Keratinocyte (primary cell): ENCODE results near the gene ARPC1B. TPM values are rescaled to one million over a fixed set of nuclear protein-coding genes. Genes with fewer than 3 reads are reported as not detected.

Source experiments
- DNase-seq: peaks from one replicate; pipeline ENCODE4 v3.0.0-alpha.2; 2011; ENCODE audit warnings: low read depth, missing footprints, low spot score
- FAIRE-seq: peaks from 2 replicates; lab custom pipeline; 2011; peaks lifted over from hg19 to GRCh38; lab: Jason Lieb, UNC
- H2AFZ ChIP-seq: 2 replicates; pipeline ENCODE4 v1.6.0; 2012; ENCODE audit warnings: low read length, control low read depth, inconsistent platforms; ENCODE audit not compliant: control insufficient read depth
- H3K27ac ChIP-seq: 2 replicates; pipeline ENCODE4 v1.5.1; 2011; ENCODE audit warnings: low read length; ENCODE audit not compliant: control insufficient read depth, insufficient read depth
- H3K27me3 ChIP-seq: 3 replicates; pipeline ENCODE4 v1.6.0; 2011; ENCODE audit warnings: low read length; ENCODE audit not compliant: control insufficient read depth, insufficient read depth; ENCODE audit errors: extremely low read depth
- H3K36me3 ChIP-seq, 2 experiments: 2 replicates in 1 of 2; 3 replicates in 1 of 2; pipeline ENCODE4 v1.5.1; 2011; ENCODE audit warnings: low read length in 2 of 2, mild to moderate bottlenecking in 1 of 2; ENCODE audit not compliant: control insufficient read depth in 2 of 2, insufficient read depth in 2 of 2; ENCODE audit errors: extremely low read depth in 1 of 2
- H3K4me1 ChIP-seq: 3 replicates; pipeline ENCODE4 v1.5.1; 2011; ENCODE audit warnings: low read length; ENCODE audit not compliant: control insufficient read depth, insufficient read depth; ENCODE audit errors: extremely low read depth
- H3K4me2 ChIP-seq: 3 replicates; pipeline ENCODE4 v1.6.0; 2011; ENCODE audit warnings: low read depth, low read length; ENCODE audit not compliant: control insufficient read depth, insufficient read depth; ENCODE audit errors: extremely low read depth
- H3K4me3 ChIP-seq, 3 experiments: fragments of 200-600 bp in 1 of 3; sonication (generic) in 1 of 3; 2 replicates in 2 of 3; 3 replicates in 1 of 3; pipeline ENCODE4 v1.5.1; 2011 to 2016; ENCODE audit warnings: low read length in 3 of 3, mild to moderate bottlenecking in 3 of 3, control low read depth in 2 of 3, inconsistent platforms in 1 of 3, low read depth in 1 of 3, mixed read lengths in 1 of 3, mixed run types in 1 of 3, moderate library complexity in 1 of 3; ENCODE audit not compliant: control insufficient read depth in 2 of 3, insufficient read depth in 2 of 3; ENCODE audit errors: extremely low read depth in 1 of 3
- H3K79me2 ChIP-seq: 2 replicates; pipeline ENCODE4 v1.6.0; 2012; ENCODE audit warnings: low read length; ENCODE audit not compliant: control insufficient read depth, insufficient read depth
- H3K9ac ChIP-seq: 3 replicates; pipeline ENCODE4 v1.6.0; 2011; ENCODE audit warnings: low read length; ENCODE audit not compliant: control insufficient read depth, insufficient read depth; ENCODE audit errors: extremely low read depth
- H3K9me1 ChIP-seq: 3 replicates; pipeline ENCODE4 v1.6.0; 2011; ENCODE audit warnings: low read length; ENCODE audit not compliant: control insufficient read depth, insufficient read depth; ENCODE audit errors: extremely low read depth
- H3K9me3 ChIP-seq: 2 replicates; pipeline ENCODE4 v1.5.1; 2012; ENCODE audit warnings: low read depth, low read length; ENCODE audit not compliant: control insufficient read depth
- H4K20me1 ChIP-seq: 3 replicates; pipeline ENCODE4 v1.6.0; 2011; ENCODE audit warnings: low read length; ENCODE audit not compliant: control insufficient read depth, insufficient read depth; ENCODE audit errors: extremely low read depth
- CTCF ChIP-seq, 3 experiments: IDR thresholded peaks in 1 of 3; conservative IDR thresholded peaks in 1 of 3; optimal IDR thresholded peaks in 1 of 3; 2 replicates in 2 of 3; 3 replicates in 1 of 3; pipeline versions ENCODE3 to v1.5.1; 2011; ENCODE audit warnings: low read length in 3 of 3, mild to moderate bottlenecking in 3 of 3, moderate library complexity in 2 of 3, control low read depth in 1 of 3, inconsistent platforms in 1 of 3; ENCODE audit not compliant: insufficient read depth in 2 of 3; ENCODE audit errors: extremely low read depth in 1 of 3
- EZH2 ChIP-seq: IDR thresholded peaks from one replicate; pipeline ENCODE4 v1.6.1; 2012; ENCODE audit warnings: inconsistent platforms, mild to moderate bottlenecking, low read length, moderate library complexity
- dilution Hi-C: fragments of 300-500 bp; cut with MboI; formaldehyde crosslinking; loops from one replicate; pipeline ENCODE4 v1.7.0; 2020; ENCODE audit warnings: low sequenced_read_pairs; ENCODE audit not compliant: extremely low pct_ligation_motif_present
- polyA plus RNA-seq, 5 experiments: library from polyadenylated mRNA; depleted of rRNA in 3 of 5; stranded (reverse) in 3 of 5; stranded (forward) in 1 of 5; unstranded in 1 of 5; fragments of >200 nt; gene quantifications; 1 replicate in 1 of 5; 2 replicates in 3 of 5; 3 replicates in 1 of 5; pipeline versions ENCODE4 v1.2.1 to v1.2.3, GENCODE V29; 2011 to 2012; ENCODE audit warnings: missing spikeins in 2 of 5, low read depth in 1 of 5, low replicate concordance in 1 of 5

The ARPC1B gene
- polyA plus RNA-seq, 1 donor (not counting 4 experiments of a cell fraction or from before 2014, with no cell fraction given) = 383 TPM

GRCh38 chr7:99422625-99423024 lies 48.1 kb downstream of the ARPC1B start:
- no peak overlapping the region for H3K4me3 ChIP-seq
- no peaks in the 10 kb centered on the region for H3K79me2 ChIP-seq
- no peak for FAIRE-seq
- no peak for DNase-seq
- peaks cover 33 to 41% of the 10 kb centered on the region in 2 experiments for H3K36me3 ChIP-seq
- H3K4me2 ChIP-seq = no peak overlapping the region
- no peak overlapping the region for H2AFZ ChIP-seq
- H3K27ac ChIP-seq = no peak overlapping the region
- no peaks in the 10 kb centered on the region for H3K4me1 ChIP-seq
- H4K20me1 ChIP-seq = peaks cover 2% of the 10 kb centered on the region
- no peak for TF ChIP-seq CTCF (optimal IDR thresholded peaks at IDR 0.05 in 1 of 3, IDR thresholded peaks at IDR 0.05 in 1 of 3, conservative IDR thresholded peaks at IDR 0.05 in 1 of 3; ENCODE audit: extremely low read depth in 1 of 3, insufficient read depth in 2 of 3, low read length in 3 of 3)
- no peak for TF ChIP-seq EZH2
- H3K27me3 ChIP-seq = no peaks in the 10 kb centered on the region
- dilution Hi-C loops = no loop called here
- H3K9me3 ChIP-seq = no peaks in the 10 kb centered on the region
- no peaks in the 10 kb centered on the region for H3K9me1 ChIP-seq
- H3K9ac ChIP-seq = no peak overlapping the region

- TF ChIP-seq CTCF (optimal IDR thresholded peaks at IDR 0.05 in 1 of 3, IDR thresholded peaks at IDR 0.05 in 1 of 3, conservative IDR thresholded peaks at IDR 0.05 in 1 of 3; ENCODE audit: extremely low read depth in 1 of 3, insufficient read depth in 2 of 3, low read length in 3 of 3) (no peak), EZH2 (no peak)
- Histone ChIP-seq H4K20me1 (no peaks in the 10 kb centered on the region), H3K27me3 (no peaks in the 10 kb centered on the region), H3K4me3 (no peak overlapping the region), H3K79me2 (no peaks in the 10 kb centered on the region), H3K9ac (no peak overlapping the region), H3K9me1 (no peaks in the 10 kb centered on the region), H2AFZ (no peak overlapping the region), H3K36me3 (peaks cover 24 to 32% of the 10 kb centered on the region in 2 experiments), H3K4me2 (no peak overlapping the region), H3K4me1 (no peaks in the 10 kb centered on the region), H3K9me3 (no peaks in the 10 kb centered on the region), H3K27ac (no peak overlapping the region)
- FAIRE-seq (no peak), DNase-seq (no peak)
- dilution Hi-C loops = no loop called here
Measured at GRCh38 chr7:99424932-99425730, 50.6 kb downstream of the ARPC1B start.
